ENCODE data around the gene C12orf43.
A peak's percentile ranks its signal among the peaks of the same experiment; 100 is the strongest.

The C12orf43 gene

GRCh38 chr12:121017966-121018491 is 1.7 kb upstream of the C12orf43 start:
- Histone ChIP-seq H3K4me3 (ENCODE audit: low read depth, low read length) (no peak overlapping the region), H3K36me3 (ENCODE audit: control insufficient read depth in 2 of 2, insufficient read depth in 1 of 2, low read length in 2 of 2) (peaks cover 0 to 7% of the 10 kb centered on the region in 2 experiments; a peak in 1 of 3 replicates), H3K4me1 (ENCODE audit: control insufficient read depth, insufficient read depth, low read length) (no peaks in the 10 kb centered on the region), H3K9me3 (ENCODE audit: control insufficient read depth, insufficient read depth, low read depth, low read length) (no peaks in the 10 kb centered on the region), H3K27ac (ENCODE audit: extremely low read depth, low read depth, low read length) (no peak overlapping the region)
- ChIA-PET CTCF (interaction anchor here (4.7 kb wide), 1 partner anchor 12 kb away, joined by 20 read pairs; no protein-coding TSS in a partner anchor), POLR2A (no interaction called here)
- TF ChIP-seq ZNF335 (tag by site-specific recombination; conservative IDR thresholded peaks at IDR 0.05) = no peak

GRCh38 chr12:121013715-121014114 is 2.6 kb downstream of the C12orf43 start:
- Histone ChIP-seq H3K9me3 (ENCODE audit: control insufficient read depth, insufficient read depth, low read depth, low read length) (no peaks in the 10 kb centered on the region), H3K4me3 (ENCODE audit: low read depth, low read length) (no peak overlapping the region), H3K4me1 (ENCODE audit: control insufficient read depth, insufficient read depth, low read length) (no peaks in the 10 kb centered on the region), H3K27ac (ENCODE audit: extremely low read depth, low read depth, low read length) (no peak overlapping the region), H3K36me3 (ENCODE audit: control insufficient read depth in 2 of 2, insufficient read depth in 1 of 2, low read length in 2 of 2) (peaks cover 11 to 45% of the 10 kb centered on the region in 2 experiments; a peak in 2 of 3 replicates)
- ChIA-PET POLR2A (no interaction called here), CTCF (interaction anchor here (0.5 to 2.3 kb wide), 3 partner anchors 9 to 280 kb away, joined by 3 to 10 read pairs (median 4); no protein-coding TSS in a partner anchor)
- TF ChIP-seq CTCF (tag by site-specific recombination; IDR thresholded peaks at IDR 0.05) (0 out of 2 replicates have a peak, but pooled peaks have one; percentile 12), YY1 (tag by site-specific recombination; IDR thresholded peaks at IDR 0.05) (no peak), ZNF660 (tag by site-specific recombination; IDR thresholded peaks at IDR 0.05) (peak; percentile 63; the same call in 1 of the 2 replicates)

DNA sequence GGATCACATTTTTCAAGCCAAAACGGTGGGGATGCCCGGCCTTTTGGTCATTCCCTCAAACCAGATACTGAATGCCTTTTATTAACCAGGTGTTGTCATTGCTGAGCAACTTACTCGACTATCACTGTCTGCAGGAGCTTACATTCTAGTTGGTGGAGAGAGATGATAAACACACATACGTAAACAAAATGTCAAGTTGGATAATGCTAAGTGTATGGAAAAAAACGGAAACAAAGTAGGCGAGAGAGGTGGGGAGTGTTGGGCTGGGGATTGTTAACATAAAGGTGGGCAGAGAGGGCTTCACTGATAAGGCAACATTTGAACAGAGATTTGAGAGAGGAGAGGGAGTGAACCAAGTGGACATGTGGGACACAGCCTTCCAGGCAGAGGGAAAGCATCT is 4.5 kb downstream of the C12orf43 start:
- H3K36me3 ChIP-seq (ENCODE audit: control insufficient read depth in 2 of 2, insufficient read depth in 1 of 2, low read length in 2 of 2) = peaks cover 11 to 61% of the 10 kb centered on the region in 2 experiments; a peak in 2 of 3 replicates
- CTCF ChIA-PET = no interaction called here
- TF ChIP-seq EGR2 (tag by site-specific recombination; IDR thresholded peaks at IDR 0.05; ENCODE audit: low read depth) (peak; percentile 20; the same call in 1 of the 2 replicates), ZNF768 (tag by site-specific recombination; IDR thresholded peaks at IDR 0.05) (no peak), ZNF623 (tag by site-specific recombination; IDR thresholded peaks at IDR 0.05) (0 out of 2 replicates have a peak, but pooled peaks have one; percentile 30)
- no peak overlapping the region for H3K4me3 ChIP-seq (ENCODE audit: low read depth, low read length)
- no peaks in the 10 kb centered on the region for H3K4me1 ChIP-seq (ENCODE audit: control insufficient read depth, insufficient read depth, low read length)
- no peaks in the 10 kb centered on the region for H3K9me3 ChIP-seq (ENCODE audit: control insufficient read depth, insufficient read depth, low read depth, low read length)
- POLR2A ChIA-PET = no interaction called here
- H3K27ac ChIP-seq (ENCODE audit: extremely low read depth, low read depth, low read length) = no peak overlapping the region

- Histone ChIP-seq H3K27ac (ENCODE audit: extremely low read depth, low read depth, low read length) (no peak overlapping the region), H3K36me3 (ENCODE audit: control insufficient read depth in 2 of 2, insufficient read depth in 1 of 2, low read length in 2 of 2) (peaks cover 14 to 65% of the 10 kb centered on the region in 2 experiments; a peak in 2 of 3 replicates), H3K4me1 (ENCODE audit: control insufficient read depth, insufficient read depth, low read length) (no peaks in the 10 kb centered on the region), H3K4me3 (ENCODE audit: low read depth, low read length) (no peak overlapping the region), H3K9me3 (ENCODE audit: control insufficient read depth, insufficient read depth, low read depth, low read length) (no peaks in the 10 kb centered on the region)
- ChIA-PET POLR2A (interaction anchor here (1.6 kb wide), 1 partner anchor 429 kb away, joined by 5 read pairs; the partner anchor contains the start of gene POP5), CTCF (interaction anchor here (1.0 kb wide), 1 partner anchor 228 kb away, joined by 3 read pairs; no protein-coding TSS in a partner anchor)
- no peak for TF ChIP-seq ZNF211 (tag by site-specific recombination; IDR thresholded peaks at IDR 0.05; ENCODE audit: low read depth)
- no peak for TF ChIP-seq RBAK (tag by site-specific recombination; IDR thresholded peaks at IDR 0.05)
- no peak for TF ChIP-seq ZNF324 (tag by site-specific recombination; IDR thresholded peaks at IDR 0.05)
- TF ChIP-seq HOXD13 (CRISPR knock-in tag; IDR thresholded peaks at IDR 0.05; ENCODE audit: borderline replicate concordance) = no peak
- no peak for TF ChIP-seq HIC1 (tag by site-specific recombination; IDR thresholded peaks at IDR 0.05)
- no peak for TF ChIP-seq ZNF2 (tag by site-specific recombination; IDR thresholded peaks at IDR 0.05)
- TF ChIP-seq ZNF843 (tag by site-specific recombination; IDR thresholded peaks at IDR 0.05) = no peak
- TF ChIP-seq ZNF529 (tag by site-specific recombination; IDR thresholded peaks at IDR 0.05; ENCODE audit: insufficient replicate concordance) = no peak
- no peak for TF ChIP-seq FEZF1 (tag by site-specific recombination; IDR thresholded peaks at IDR 0.05)
- no peak for TF ChIP-seq SP7 (tag by site-specific recombination; IDR thresholded peaks at IDR 0.05)
- no peak for TF ChIP-seq ZNF548 (tag by site-specific recombination; IDR thresholded peaks at IDR 0.05)
- TF ChIP-seq ZNF791 (tag by site-specific recombination; IDR thresholded peaks at IDR 0.05) = no peak
- TF ChIP-seq ZBTB26 (tag by site-specific recombination; optimal IDR thresholded peaks at IDR 0.05) = no peak
- TF ChIP-seq ZNF513 (tag by site-specific recombination; IDR thresholded peaks at IDR 0.05) = no peak
Observed at GRCh38 chr12:121010860-121011259, 5.4 kb downstream of the C12orf43 start.
